ENCODE data around the gene LYPD6. TPM values are rescaled to one million over a fixed set of nuclear protein-coding genes. Genes with fewer than 3 reads are reported as not detected.

Gene LYPD6
- polyA plus RNA-seq, 1 of the 3 experiments (the other 2 are of a cell fraction) = 8.1 TPM

DNA sequence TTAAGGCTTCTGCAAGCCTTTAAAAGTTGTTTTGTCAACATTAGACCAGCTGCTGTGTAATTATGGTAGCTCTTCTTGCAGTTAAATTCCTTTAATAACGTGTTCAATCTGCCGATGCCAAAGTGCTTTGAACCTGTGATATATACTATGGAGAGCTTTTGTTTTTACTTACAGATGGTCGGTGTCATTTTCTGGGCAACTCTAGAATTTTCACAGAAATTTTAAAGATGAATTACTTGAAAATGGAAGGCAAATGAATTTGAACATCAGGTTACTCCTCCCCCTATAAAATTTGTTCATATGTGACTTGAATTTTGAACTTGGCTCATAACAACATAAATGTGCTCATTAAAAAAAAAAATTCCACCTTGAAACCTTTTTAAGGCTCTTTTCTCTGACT is 23.0 kb downstream of the LYPD6 start:
- TF ChIP-seq, protein P1, sequence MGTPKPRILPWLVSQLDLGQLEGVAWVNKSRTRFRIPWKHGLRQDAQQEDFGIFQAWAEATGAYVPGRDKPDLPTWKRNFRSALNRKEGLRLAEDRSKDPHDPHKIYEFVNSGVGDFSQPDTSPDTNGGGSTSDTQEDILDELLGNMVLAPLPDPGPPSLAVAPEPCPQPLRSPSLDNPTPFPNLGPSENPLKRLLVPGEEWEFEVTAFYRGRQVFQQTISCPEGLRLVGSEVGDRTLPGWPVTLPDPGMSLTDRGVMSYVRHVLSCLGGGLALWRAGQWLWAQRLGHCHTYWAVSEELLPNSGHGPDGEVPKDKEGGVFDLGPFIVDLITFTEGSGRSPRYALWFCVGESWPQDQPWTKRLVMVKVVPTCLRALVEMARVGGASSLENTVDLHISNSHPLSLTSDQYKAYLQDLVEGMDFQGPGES (IDR thresholded peaks at IDR 0.05; ENCODE audit: low read depth, low read length) = no peak
- TF ChIP-seq, protein P2, sequence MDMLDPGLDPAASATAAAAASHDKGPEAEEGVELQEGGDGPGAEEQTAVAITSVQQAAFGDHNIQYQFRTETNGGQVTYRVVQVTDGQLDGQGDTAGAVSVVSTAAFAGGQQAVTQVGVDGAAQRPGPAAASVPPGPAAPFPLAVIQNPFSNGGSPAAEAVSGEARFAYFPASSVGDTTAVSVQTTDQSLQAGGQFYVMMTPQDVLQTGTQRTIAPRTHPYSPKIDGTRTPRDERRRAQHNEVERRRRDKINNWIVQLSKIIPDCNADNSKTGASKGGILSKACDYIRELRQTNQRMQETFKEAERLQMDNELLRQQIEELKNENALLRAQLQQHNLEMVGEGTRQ (IDR thresholded peaks at IDR 0.05; ENCODE audit: borderline replicate concordance, low read depth, low read length) = no peak
- TF ChIP-seq, protein P3, sequence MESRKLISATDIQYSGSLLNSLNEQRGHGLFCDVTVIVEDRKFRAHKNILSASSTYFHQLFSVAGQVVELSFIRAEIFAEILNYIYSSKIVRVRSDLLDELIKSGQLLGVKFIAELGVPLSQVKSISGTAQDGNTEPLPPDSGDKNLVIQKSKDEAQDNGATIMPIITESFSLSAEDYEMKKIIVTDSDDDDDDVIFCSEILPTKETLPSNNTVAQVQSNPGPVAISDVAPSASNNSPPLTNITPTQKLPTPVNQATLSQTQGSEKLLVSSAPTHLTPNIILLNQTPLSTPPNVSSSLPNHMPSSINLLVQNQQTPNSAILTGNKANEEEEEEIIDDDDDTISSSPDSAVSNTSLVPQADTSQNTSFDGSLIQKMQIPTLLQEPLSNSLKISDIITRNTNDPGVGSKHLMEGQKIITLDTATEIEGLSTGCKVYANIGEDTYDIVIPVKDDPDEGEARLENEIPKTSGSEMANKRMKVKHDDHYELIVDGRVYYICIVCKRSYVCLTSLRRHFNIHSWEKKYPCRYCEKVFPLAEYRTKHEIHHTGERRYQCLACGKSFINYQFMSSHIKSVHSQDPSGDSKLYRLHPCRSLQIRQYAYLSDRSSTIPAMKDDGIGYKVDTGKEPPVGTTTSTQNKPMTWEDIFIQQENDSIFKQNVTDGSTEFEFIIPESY (IDR thresholded peaks at IDR 0.05; ENCODE audit: borderline replicate concordance, low read depth) = no peak
- TF ChIP-seq GATA2 (CRISPR knock-in tag; IDR thresholded peaks at IDR 0.05) = no peak
- no peak for TF ChIP-seq SMC3 (IDR thresholded peaks at IDR 0.05; ENCODE audit: low read depth, low read length)
- no peak for TF ChIP-seq YY1 (IDR thresholded peaks at IDR 0.05; ENCODE audit: low read depth)
- no peak for TF ChIP-seq EP300 (IDR thresholded peaks at IDR 0.05; ENCODE audit: borderline replicate concordance in 1 of 2, low read depth in 1 of 2, low read length in 1 of 2)
- no peaks in the 10 kb centered on the region for H3K4me1 ChIP-seq (ENCODE audit: control insufficient read depth in 1 of 2, insufficient read depth in 2 of 2, low read depth in 1 of 2, low read length in 1 of 2)
- POLR2A ChIA-PET = no interaction called here

DNA sequence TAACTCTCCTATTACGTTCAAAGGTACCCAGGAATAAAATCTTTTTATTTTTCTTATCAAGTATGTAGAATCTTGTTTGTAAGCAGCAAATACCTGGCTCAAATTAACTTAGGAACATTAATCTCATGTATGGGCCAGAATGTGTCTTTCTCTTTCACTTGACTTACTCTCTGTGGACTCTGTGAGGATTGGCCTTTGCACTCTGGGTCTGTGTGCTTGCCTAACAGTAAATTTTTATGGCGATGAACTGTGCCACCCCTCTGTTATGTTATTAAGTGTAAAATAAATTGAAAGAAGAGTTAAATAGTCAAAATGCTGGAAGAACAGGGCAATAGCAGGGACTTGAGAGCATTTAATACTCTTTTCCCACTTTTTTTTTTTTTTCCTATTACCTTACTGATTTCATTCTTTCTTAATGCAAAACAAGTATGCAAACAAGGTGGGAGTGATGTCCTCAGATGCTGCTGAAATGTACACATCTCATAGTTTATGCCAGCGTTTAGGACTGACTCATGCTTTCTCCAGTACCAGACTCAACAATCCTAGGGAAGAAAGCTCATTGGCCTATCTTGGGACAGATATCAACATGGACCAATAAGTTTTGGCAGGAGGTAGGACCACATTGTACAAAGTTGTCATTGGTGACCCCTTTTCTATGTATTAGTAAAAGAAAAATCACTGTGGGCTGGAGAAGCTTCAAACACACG is 25.5 kb downstream of the LYPD6 start:
- H3K79me2 ChIP-seq (ENCODE audit: insufficient read depth) = no peaks in the 10 kb centered on the region; the same call in none of the 2 replicates
- no peaks in the 10 kb centered on the region for H3K4me1 ChIP-seq (ENCODE audit: control insufficient read depth in 1 of 2, insufficient read depth in 2 of 2, low read depth in 1 of 2, low read length in 1 of 2)
- H3K27me3 ChIP-seq (ENCODE audit: insufficient read depth) = no peaks in the 10 kb centered on the region
- H3F3A ChIP-seq (replicated peaks; ENCODE audit: insufficient read depth) = no peaks in the 10 kb centered on the region
- DNase-seq = no peak
- POLR2A ChIA-PET = no interaction called here
- no peak overlapping the region for H3K27ac ChIP-seq (ENCODE audit: low read depth in 2 of 2, low read length in 1 of 2)
- no peak overlapping the region for H3K4me2 ChIP-seq
- 81% methylated on average over 4 of the region's 4 CpGs for WGBS (ENCODE audit: low lambda C conversion rate)
- H3K9me2 ChIP-seq = no peaks in the 10 kb centered on the region
- no peak overlapping the region for H2AFZ ChIP-seq (ENCODE audit: low read depth)
- no peak overlapping the region for H3K4me3 ChIP-seq (ENCODE audit: low read depth in 2 of 2, low read length in 1 of 2)
- H3K9me3 ChIP-seq = no peaks in the 10 kb centered on the region
- TF ChIP-seq JUND (IDR thresholded peaks at IDR 0.05) = no peak
- no peak for TF ChIP-seq SMC3 (IDR thresholded peaks at IDR 0.05; ENCODE audit: low read depth, low read length)
- TF ChIP-seq POLR2AphosphoS5 (IDR thresholded peaks at IDR 0.05; ENCODE audit: low read depth, low read length) = no peak
- TF ChIP-seq, protein P4, sequence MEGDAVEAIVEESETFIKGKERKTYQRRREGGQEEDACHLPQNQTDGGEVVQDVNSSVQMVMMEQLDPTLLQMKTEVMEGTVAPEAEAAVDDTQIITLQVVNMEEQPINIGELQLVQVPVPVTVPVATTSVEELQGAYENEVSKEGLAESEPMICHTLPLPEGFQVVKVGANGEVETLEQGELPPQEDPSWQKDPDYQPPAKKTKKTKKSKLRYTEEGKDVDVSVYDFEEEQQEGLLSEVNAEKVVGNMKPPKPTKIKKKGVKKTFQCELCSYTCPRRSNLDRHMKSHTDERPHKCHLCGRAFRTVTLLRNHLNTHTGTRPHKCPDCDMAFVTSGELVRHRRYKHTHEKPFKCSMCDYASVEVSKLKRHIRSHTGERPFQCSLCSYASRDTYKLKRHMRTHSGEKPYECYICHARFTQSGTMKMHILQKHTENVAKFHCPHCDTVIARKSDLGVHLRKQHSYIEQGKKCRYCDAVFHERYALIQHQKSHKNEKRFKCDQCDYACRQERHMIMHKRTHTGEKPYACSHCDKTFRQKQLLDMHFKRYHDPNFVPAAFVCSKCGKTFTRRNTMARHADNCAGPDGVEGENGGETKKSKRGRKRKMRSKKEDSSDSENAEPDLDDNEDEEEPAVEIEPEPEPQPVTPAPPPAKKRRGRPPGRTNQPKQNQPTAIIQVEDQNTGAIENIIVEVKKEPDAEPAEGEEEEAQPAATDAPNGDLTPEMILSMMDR (IDR thresholded peaks at IDR 0.05) = no peak
- TF ChIP-seq NRF1 (IDR thresholded peaks at IDR 0.05; ENCODE audit: low read depth, low read length) = no peak
- TF ChIP-seq RFX5 (IDR thresholded peaks at IDR 0.05; ENCODE audit: low read length) = no peak
- TF ChIP-seq CHD2 (IDR thresholded peaks at IDR 0.05; ENCODE audit: low read length, partially characterized antibody) = no peak
- no peak overlapping the region for H3K9ac ChIP-seq
- CTCF ChIA-PET = interaction anchor here (1.0 kb wide), 1 partner anchor 9 kb away, joined by 3 read pairs; no protein-coding TSS in a partner anchor
- H4K20me1 ChIP-seq (ENCODE audit: insufficient read depth) = no peaks in the 10 kb centered on the region
- H3K36me3 ChIP-seq (replicated peaks in 1 of 2; ENCODE audit: control insufficient read depth in 1 of 2, insufficient read depth in 2 of 2, low read length in 1 of 2) = no peaks in the 10 kb centered on the region

More for the DNA sequence above, 23.0 kb downstream of the LYPD6 start:
- Histone ChIP-seq H3K27ac (ENCODE audit: low read depth in 2 of 2, low read length in 1 of 2) (no peak overlapping the region), H3K36me3 (replicated peaks in 1 of 2; ENCODE audit: control insufficient read depth in 1 of 2, insufficient read depth in 2 of 2, low read length in 1 of 2) (no peaks in the 10 kb centered on the region), H3K9me3 (no peaks in the 10 kb centered on the region), H4K20me1 (ENCODE audit: insufficient read depth) (no peaks in the 10 kb centered on the region), H3K4me3 (ENCODE audit: low read depth in 2 of 2, low read length in 1 of 2) (no peak overlapping the region), H3K4me2 (no peak overlapping the region), H3F3A (replicated peaks; ENCODE audit: insufficient read depth) (no peaks in the 10 kb centered on the region), H3K9ac (no peak overlapping the region), H3K9me2 (no peaks in the 10 kb centered on the region), H3K27me3 (ENCODE audit: insufficient read depth) (no peaks in the 10 kb centered on the region), H2AFZ (ENCODE audit: low read depth) (no peak overlapping the region), H3K79me2 (ENCODE audit: insufficient read depth) (no peaks in the 10 kb centered on the region; the same call in 1 of the 2 replicates)
- CTCF ChIA-PET = interaction anchor here (0.9 to 1.2 kb wide), 4 partner anchors 10 to 40 kb away, joined by 3 read pairs; partner anchors contain the start of gene LYPD6
- no peak for DNase-seq
- 85% methylated on average over 3 of the region's 3 CpGs for WGBS (ENCODE audit: low lambda C conversion rate)
